Astrocyte of the spinal cord (primary cell): Measurements from ENCODE around the gene ZNF208.
"Not testable (repeated sequence)": the region's sequence is repeated elsewhere in the genome, so short reads cannot be mapped to it uniquely, and the experiment has no call there.

Experiments
- DNase-seq: peaks from one replicate; pipeline ENCODE4 v3.0.0; 2011; ENCODE audit warnings: low read depth, low spot score
- H3K4me3 ChIP-seq: 2 replicates; pipeline ENCODE4 v1.5.1; 2011; ENCODE audit warnings: low read depth, mild to moderate bottlenecking, low read length, moderate library complexity
- CTCF ChIP-seq: IDR thresholded peaks from 2 replicates; pipeline ENCODE4 v1.5.1; 2012; ENCODE audit warnings: low read depth, mild to moderate bottlenecking, low read length, inconsistent platforms
- in situ Hi-C: cut with HindIII; loops from 2 replicates; pipeline ENCODE4 v1.10.0; 2017; ENCODE audit warnings: low sequenced_read_pairs

The ZNF208 gene

GRCh38 chr19:21910318-21910717, 100.4 kb downstream of the ZNF208 start:
- DNase-seq: no peak
- no peak overlapping the region for H3K4me3 ChIP-seq
- in situ Hi-C loops: no loop called here
- TF ChIP-seq CTCF: no peak

GRCh38 chr19:21908066-21908465, 102.7 kb downstream of the ZNF208 start:
- in situ Hi-C loops: no loop called here

GRCh38 chr19:21907516-21907915, 103.2 kb downstream of the ZNF208 start:
- no peak overlapping the region for H3K4me3 ChIP-seq
- no peak for TF ChIP-seq CTCF
- in situ Hi-C loops: no loop called here
- DNase-seq: no peak

More at GRCh38 chr19:21908066-21908465, 102.7 kb downstream of the ZNF208 start:
- no peak for DNase-seq
- no peak for TF ChIP-seq CTCF
- no peak overlapping the region for H3K4me3 ChIP-seq

- no peak for TF ChIP-seq CTCF
- no peak overlapping the region for H3K4me3 ChIP-seq
- DNase-seq: no peak
- in situ Hi-C loops: no loop called here
Measured at GRCh38 chr19:21902571-21902970, 108.2 kb downstream of the ZNF208 start.

GRCh38 chr19:21901861-21902260, 108.9 kb downstream of the ZNF208 start:
- in situ Hi-C loops: no loop called here
- TF ChIP-seq CTCF: no peak
- DNase-seq: no peak
- no peak overlapping the region for H3K4me3 ChIP-seq

GRCh38 chr19:21900401-21900800, 110.3 kb downstream of the ZNF208 start:
- TF ChIP-seq CTCF: no peak
- no peak overlapping the region for H3K4me3 ChIP-seq
- DNase-seq: no peak
- in situ Hi-C loops: no loop called here

GRCh38 chr19:21891086-21891485, 119.7 kb downstream of the ZNF208 start:
- no peak for DNase-seq
- in situ Hi-C loops: no loop called here
- TF ChIP-seq CTCF: no peak
- H3K4me3 ChIP-seq: no peak overlapping the region

- DNase-seq, in situ Hi-C loops: not testable (repeated sequence)
Measured at GRCh38 chr19:21890017-21890416, 120.7 kb downstream of the ZNF208 start.

GRCh38 chr19:21885516-21885915, 125.2 kb downstream of the ZNF208 start:
- H3K4me3 ChIP-seq, in situ Hi-C loops, DNase-seq: not testable (repeated sequence)

More at GRCh38 chr19:21890017-21890416, 120.7 kb downstream of the ZNF208 start:
- not testable (repeated sequence) for H3K4me3 ChIP-seq

GRCh38 chr19:21884786-21885185, 126.0 kb downstream of the ZNF208 start:
- DNase-seq, H3K4me3 ChIP-seq, in situ Hi-C loops: not testable (repeated sequence)
